ENCODE measurements around the gene TFG.

Gene TFG

DNA sequence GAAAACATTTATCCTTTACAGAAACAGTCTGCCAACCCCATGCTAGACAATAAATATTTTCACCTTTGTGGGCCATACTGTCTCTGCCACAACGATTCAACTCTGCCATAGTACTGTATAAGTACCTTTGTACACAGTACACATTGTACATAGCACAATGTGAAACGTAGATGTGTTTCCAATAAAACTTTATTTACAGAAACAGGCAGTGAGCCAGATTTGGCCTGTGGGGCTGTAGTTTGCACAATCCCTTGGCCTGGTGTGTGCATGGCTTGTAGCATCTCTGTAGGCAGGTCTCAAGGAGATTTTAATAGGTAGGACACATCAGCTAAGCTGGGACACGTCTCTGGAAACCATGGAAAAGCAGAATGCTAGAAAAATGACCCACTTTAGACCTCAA is 74.3 kb downstream of the TFG start:
- Mint-ChIP-seq H3K9me3 (no peaks in the 10 kb centered on the region), H3K27me3 (no peaks in the 10 kb centered on the region), H3K27ac (no peak overlapping the region), H3K4me1 (no peaks in the 10 kb centered on the region), H3K4me3 (no peak overlapping the region)
- no peak for DNase-seq
- no peak for ATAC-seq

DNA sequence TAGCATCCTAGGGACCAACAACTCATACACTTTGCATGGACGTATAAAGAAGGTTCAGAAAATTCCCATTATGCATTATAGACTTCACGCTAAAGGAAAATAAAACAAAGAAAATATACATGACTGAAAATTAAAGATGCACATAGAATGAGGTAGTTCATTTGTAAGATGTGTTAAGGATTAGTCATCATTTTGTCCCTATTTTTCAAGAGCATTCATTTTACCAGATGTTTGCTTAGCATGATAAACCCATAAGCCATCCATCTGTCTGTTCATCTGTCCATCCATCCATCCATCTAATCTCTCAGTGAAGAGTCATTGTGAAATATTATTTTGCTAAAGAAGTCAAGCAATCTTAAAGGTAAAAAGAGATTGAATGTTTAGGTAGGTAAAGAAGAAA is 80.3 kb downstream of the TFG start:
- no peak overlapping the region for H3K27ac Mint-ChIP-seq
- no peak for ATAC-seq

DNA sequence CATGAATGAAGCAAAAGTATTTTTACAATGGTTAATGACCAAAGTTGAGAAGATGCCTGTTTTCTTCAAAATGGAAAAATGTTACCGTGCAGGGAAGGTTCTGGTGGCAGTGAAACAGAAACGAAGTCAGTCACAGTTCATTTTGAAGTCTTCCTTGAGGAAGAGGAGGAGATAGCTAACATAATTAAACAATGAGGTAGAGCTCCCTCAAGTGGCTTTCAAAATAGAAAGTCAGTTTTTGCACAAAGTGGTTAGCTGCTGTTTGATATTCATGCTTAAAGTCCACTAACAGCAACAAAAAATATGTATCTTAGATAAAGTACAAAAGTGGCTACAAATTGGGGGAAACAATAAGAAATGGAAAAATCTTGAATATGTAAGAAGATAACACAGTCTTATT is 87.3 kb downstream of the TFG start:
- ATAC-seq = no peak
- no peak overlapping the region for H3K4me3 Mint-ChIP-seq
- H3K27ac Mint-ChIP-seq = no peak overlapping the region
- peaks cover 8% of the 10 kb centered on the region for H3K27me3 Mint-ChIP-seq
- no peak for DNase-seq
- H3K4me1 Mint-ChIP-seq = peaks cover 7% of the 10 kb centered on the region
- no peaks in the 10 kb centered on the region for H3K9me3 Mint-ChIP-seq

More for the DNA sequence above, 80.3 kb downstream of the TFG start:
- Mint-ChIP-seq H3K4me3 (no peak overlapping the region), H3K9me3 (no peaks in the 10 kb centered on the region), H3K4me1 (no peaks in the 10 kb centered on the region), H3K27me3 (no peaks in the 10 kb centered on the region)
- DNase-seq = no peak

DNA sequence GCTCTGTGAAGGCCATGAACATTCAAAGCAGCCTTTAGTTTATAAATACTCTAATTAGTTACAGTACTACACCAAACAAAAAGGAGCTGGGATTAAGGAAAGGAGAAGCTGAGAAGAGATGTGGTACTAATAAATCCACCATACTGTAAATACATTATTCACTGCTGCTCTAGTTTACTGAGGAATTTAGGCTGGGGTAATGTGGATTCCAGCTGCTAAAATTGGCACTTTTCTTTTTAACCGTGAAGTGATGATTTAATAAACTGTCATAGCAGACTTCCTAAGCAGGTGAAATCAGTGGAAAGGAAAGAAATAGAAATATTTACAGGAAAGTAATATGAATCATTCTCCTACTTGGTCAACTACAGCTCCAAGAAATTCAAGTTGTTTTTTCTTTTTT is 88.7 kb downstream of the TFG start:
- no peak overlapping the region for H3K27ac Mint-ChIP-seq

More for the DNA sequence above, 88.7 kb downstream of the TFG start:
- Mint-ChIP-seq H3K9me3 (no peaks in the 10 kb centered on the region), H3K4me3 (no peak overlapping the region), H3K4me1 (peaks cover 7% of the 10 kb centered on the region), H3K27me3 (peaks cover 8% of the 10 kb centered on the region)
- ATAC-seq (no peak), DNase-seq (no peak)

All from stimulated activated naive CD8-positive, alpha-beta T cell treated with anti-CD3 and anti-CD28 coated beads, Interleukin-15, amount 100 ng/mL, for 72 hours (primary cell).